Neural cell (in vitro differentiated cells): ENCODE data around the gene VSIG8. TPM values are rescaled to one million over a fixed set of nuclear protein-coding genes. Genes with fewer than 3 reads are reported as not detected.

Experiments
- H2AFZ ChIP-seq: fragments of 200-600, 300-800 bp; sonication (generic), shearing (Covaris generic); 2 replicates; pipeline ENCODE4 v1.6.0; 2014; ENCODE audit warnings: low read depth, mild to moderate bottlenecking, antibody characterized with exemption, low read length, moderate library complexity
- H3F3A ChIP-seq: fragments of 200-600 bp; shearing (Covaris generic); 2 replicates; pipeline ENCODE4 v1.6.1; 2016; ENCODE audit warnings: mild to moderate bottlenecking, moderate library complexity, mixed read lengths, antibody characterized with exemption, low read length; ENCODE audit not compliant: insufficient read depth, poor library complexity, severe bottlenecking
- H3K27ac ChIP-seq: fragments of 200-600, 300-800 bp; sonication (generic), shearing (Covaris generic); 2 replicates; pipeline ENCODE4 v1.5.1; 2014; ENCODE audit warnings: mild to moderate bottlenecking, low read length, moderate library complexity
- H3K27me3 ChIP-seq: fragments of 300-800, 200-600 bp; sonication (generic), shearing (Covaris generic); 2 replicates; pipeline ENCODE4 v1.6.0; 2014; ENCODE audit warnings: mild to moderate bottlenecking, low read depth, low read length, moderate library complexity; ENCODE audit not compliant: insufficient read depth
- H3K36me3 ChIP-seq: fragments of 300-800, 200-600 bp; sonication (generic), shearing (Covaris generic); 2 replicates; pipeline ENCODE4 v1.5.1; 2014; ENCODE audit warnings: mild to moderate bottlenecking, antibody characterized with exemption, low read length, moderate library complexity; ENCODE audit not compliant: insufficient read depth
- H3K4me2 ChIP-seq: fragments of 300-800, 200-600 bp; sonication (generic), shearing (Covaris generic); 2 replicates; pipeline ENCODE4 v1.6.0; 2014; ENCODE audit warnings: mild to moderate bottlenecking, low read length
- H3K4me3 ChIP-seq: fragments of 300-800, 200-600 bp; sonication (generic), shearing (Covaris generic); 2 replicates; pipeline ENCODE4 v1.5.1; 2014; ENCODE audit warnings: mild to moderate bottlenecking, low read length, moderate library complexity
- H3K79me2 ChIP-seq: fragments of 200-600 bp; shearing (Covaris generic); replicated peaks from 2 replicates; pipeline ENCODE4 v1.6.0; 2014; ENCODE audit warnings: mild to moderate bottlenecking, low read length, moderate library complexity; ENCODE audit not compliant: insufficient read depth
- H3K9ac ChIP-seq: fragments of 300-800, 200-600 bp; sonication (generic), shearing (Covaris generic); 2 replicates; pipeline ENCODE4 v1.6.1; 2016; ENCODE audit warnings: mild to moderate bottlenecking, low read length, mixed read lengths
- H3K9me2 ChIP-seq: fragments of 200-600 bp; shearing (Covaris generic); 2 replicates; pipeline ENCODE4 v1.6.1; 2016; ENCODE audit warnings: mild to moderate bottlenecking, low read length, mixed read lengths; ENCODE audit not compliant: insufficient read depth
- H3K9me3 ChIP-seq: fragments of 200-600, 300-800 bp; sonication (generic), shearing (Covaris generic); 2 replicates; pipeline ENCODE4 v1.6.1; 2016; ENCODE audit warnings: mild to moderate bottlenecking, mixed run types, low read length, moderate library complexity, mixed read lengths
- H4K20me1 ChIP-seq: fragments of 200-600 bp; shearing (Covaris generic); 2 replicates; pipeline ENCODE4 v1.6.1; 2016; ENCODE audit warnings: mild to moderate bottlenecking, mixed run types; ENCODE audit not compliant: insufficient read depth
- CTCF ChIP-seq: fragments of 450-650 bp; IDR thresholded peaks from 2 replicates; pipeline ENCODE4 v1.5.1; 2014; ENCODE audit warnings: antibody characterized with exemption, mild to moderate bottlenecking, moderate library complexity; ENCODE audit not compliant: poor library complexity, severe bottlenecking
- EP300 ChIP-seq: fragments of 450-650 bp; conservative IDR thresholded peaks from 2 replicates; pipeline ENCODE4 v1.6.1; 2014; ENCODE audit warnings: antibody characterized with exemption, mild to moderate bottlenecking, moderate library complexity; ENCODE audit not compliant: poor library complexity, severe bottlenecking
- EZH2 ChIP-seq: fragments of 200-600, 300-800 bp; shearing (Covaris generic), sonication (generic); IDR thresholded peaks from 2 replicates; pipeline ENCODE4 v1.6.1; 2014; ENCODE audit warnings: antibody characterized with exemption, low read length, borderline replicate concordance, mild to moderate bottlenecking; ENCODE audit not compliant: insufficient read depth, poor library complexity, severe bottlenecking
- MXI1 ChIP-seq: fragments of 450-650 bp; conservative IDR thresholded peaks from 2 replicates; pipeline ENCODE4 v1.6.1; 2014; ENCODE audit warnings: antibody characterized with exemption, mild to moderate bottlenecking; ENCODE audit not compliant: poor library complexity, severe bottlenecking
- POLR2AphosphoS5 ChIP-seq: IDR thresholded peaks from 2 replicates; pipeline ENCODE4 v1.6.1; 2012
- RAD21 ChIP-seq: fragments of 450-650 bp; conservative IDR thresholded peaks from 2 replicates; pipeline ENCODE4 v1.6.1; 2014; ENCODE audit warnings: antibody characterized with exemption, mild to moderate bottlenecking, moderate library complexity
- REST ChIP-seq: IDR thresholded peaks from 2 replicates; pipeline ENCODE4 v1.6.1; 2012; ENCODE audit warnings: borderline replicate concordance
- SMC3 ChIP-seq: fragments of 450-650 bp; conservative IDR thresholded peaks from 2 replicates; pipeline ENCODE4 v1.6.1; 2014; ENCODE audit warnings: antibody characterized with exemption, mild to moderate bottlenecking, moderate library complexity; ENCODE audit not compliant: poor library complexity
- TAF1 ChIP-seq: IDR thresholded peaks from 2 replicates; pipeline ENCODE4 v1.6.1; 2012; ENCODE audit warnings: low read depth
- polyA plus RNA-seq: library from polyadenylated mRNA; depleted of rRNA; stranded (reverse); fragments of >200 nt; gene quantifications from 2 replicates; pipeline ENCODE4 v1.2.3, GENCODE V29; 2014

Gene VSIG8
- polyA plus RNA-seq, 1 donor from 2014 or later = 0.37 TPM

GRCh38 chr1:159869607-159870006, 7.2 kb upstream of the VSIG8 start:
- no peaks in the 10 kb centered on the region for H3K27me3 ChIP-seq
- no peak overlapping the region for H3K4me3 ChIP-seq
- TF ChIP-seq MXI1 (no peak), POLR2AphosphoS5 (no peak), TAF1 (no peak), RAD21 (no peak), REST (no peak), EP300 (no peak), EZH2 (no peak), CTCF (no peak), SMC3 (no peak)
- no peaks in the 10 kb centered on the region for H3F3A ChIP-seq
- H2AFZ ChIP-seq = no peak overlapping the region
- no peaks in the 10 kb centered on the region for H3K79me2 ChIP-seq
- no peak overlapping the region for H3K27ac ChIP-seq
- H3K9me3 ChIP-seq = no peaks in the 10 kb centered on the region
- H4K20me1 ChIP-seq = no peaks in the 10 kb centered on the region
- no peak overlapping the region for H3K9ac ChIP-seq
- H3K9me2 ChIP-seq = no peaks in the 10 kb centered on the region
- no peaks in the 10 kb centered on the region for H3K36me3 ChIP-seq
- H3K4me2 ChIP-seq = no peak overlapping the region

- Histone ChIP-seq H2AFZ (no peak overlapping the region), H3K27ac (no peak overlapping the region), H3K9me3 (no peaks in the 10 kb centered on the region), H3K4me2 (no peak overlapping the region), H3K36me3 (no peaks in the 10 kb centered on the region), H3K9ac (no peak overlapping the region), H3K79me2 (no peaks in the 10 kb centered on the region), H3F3A (no peaks in the 10 kb centered on the region), H3K4me3 (no peak overlapping the region), H3K27me3 (no peaks in the 10 kb centered on the region), H4K20me1 (no peaks in the 10 kb centered on the region), H3K9me2 (no peaks in the 10 kb centered on the region)
- TF ChIP-seq MXI1 (no peak), POLR2AphosphoS5 (no peak), SMC3 (no peak), EZH2 (no peak), CTCF (no peak), RAD21 (no peak), TAF1 (no peak), REST (no peak), EP300 (no peak)
These were observed 6.7 kb upstream of the VSIG8 start for GRCh38 chr1:159869173-159869572.
